HG03159 (cell line): ENCODE measurements around the gene SYNJ2.

Experiments
- ATAC-seq: cut with Tn5 transposase; IDR thresholded peaks from one replicate; pipeline ENCODE4 v1.9.1; 2021; ENCODE audit warnings: mild to moderate bottlenecking, moderate library complexity; ENCODE audit not compliant: unreplicated experiment

Gene SYNJ2

DNA sequence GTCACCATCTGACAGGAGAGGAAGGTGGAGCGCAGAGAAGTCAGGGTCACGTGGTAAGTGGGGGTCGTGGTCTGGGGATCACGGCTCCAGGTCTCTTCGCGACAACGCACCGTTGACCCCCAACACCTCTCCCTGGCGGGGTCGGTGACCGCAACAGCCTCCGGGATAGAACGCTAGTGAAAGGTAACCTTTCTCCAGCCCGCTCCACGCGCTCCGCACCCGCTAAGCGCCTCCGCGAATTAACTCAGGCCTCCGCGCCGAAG lies 600 bp upstream of the SYNJ2 start:
- no peak for ATAC-seq

DNA sequence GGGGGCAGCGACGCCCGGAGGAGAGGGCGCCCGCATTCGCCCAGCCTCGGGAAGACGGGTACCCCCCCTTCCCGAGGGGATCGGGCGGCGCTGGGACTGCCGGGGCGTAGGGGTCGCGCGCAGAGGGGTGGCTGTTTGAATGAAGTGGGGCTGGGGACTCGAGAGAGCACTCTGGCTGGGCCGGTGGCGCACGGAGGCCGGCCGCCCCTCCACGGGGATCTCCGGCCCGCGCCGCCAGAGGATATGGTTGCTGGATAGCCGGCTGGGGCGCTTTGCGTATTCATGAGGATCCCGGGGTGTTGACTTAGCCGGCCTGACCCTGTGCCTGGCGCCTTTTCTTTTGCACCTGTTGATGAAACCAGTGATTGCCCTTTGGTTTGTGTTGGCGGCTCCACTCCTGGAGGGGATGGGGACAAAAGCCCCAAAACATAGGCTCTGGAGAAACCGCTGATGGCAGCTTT lies 469 bp downstream of the SYNJ2 start:
- ATAC-seq = no peak

DNA sequence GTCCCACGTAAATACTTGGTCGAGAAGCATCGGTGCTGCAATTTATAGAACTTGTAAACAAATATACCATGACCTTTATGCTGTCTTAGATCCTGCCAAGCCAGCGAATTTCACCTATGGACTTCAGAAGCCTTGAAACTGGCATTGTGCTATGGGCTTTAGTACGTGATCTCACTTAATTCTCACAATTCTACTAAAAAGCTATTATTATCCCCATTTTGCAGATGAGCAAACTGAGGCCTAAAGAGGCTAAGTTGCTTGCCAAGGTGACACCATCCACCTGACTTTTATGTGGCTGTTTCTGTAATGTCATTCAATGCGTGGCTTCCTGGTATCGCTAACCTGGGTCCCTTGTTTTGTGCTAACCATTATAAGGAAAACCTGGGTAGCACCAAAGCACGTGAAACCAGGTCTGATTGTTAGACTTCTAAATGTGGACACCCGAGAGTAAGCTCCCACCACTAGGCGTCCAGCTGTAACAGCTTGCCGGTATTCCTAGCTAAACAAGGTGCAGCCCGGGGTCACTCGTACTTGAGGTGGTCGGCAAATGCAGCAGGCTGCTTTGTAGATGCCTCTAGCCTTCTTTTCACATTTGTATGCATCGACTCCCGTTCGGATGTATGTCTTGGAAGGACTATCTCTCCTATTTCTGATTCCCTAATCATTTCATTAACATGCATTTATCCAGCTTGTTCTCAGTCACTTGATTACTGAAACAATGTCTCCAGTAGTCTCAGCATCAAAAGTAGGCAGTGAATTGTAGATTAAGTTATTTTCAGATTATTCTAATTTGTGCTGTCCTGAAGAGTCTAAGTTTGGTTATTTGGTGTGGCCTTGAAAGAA lies 1.1 kb downstream of the SYNJ2 start:
- no peak for ATAC-seq

DNA sequence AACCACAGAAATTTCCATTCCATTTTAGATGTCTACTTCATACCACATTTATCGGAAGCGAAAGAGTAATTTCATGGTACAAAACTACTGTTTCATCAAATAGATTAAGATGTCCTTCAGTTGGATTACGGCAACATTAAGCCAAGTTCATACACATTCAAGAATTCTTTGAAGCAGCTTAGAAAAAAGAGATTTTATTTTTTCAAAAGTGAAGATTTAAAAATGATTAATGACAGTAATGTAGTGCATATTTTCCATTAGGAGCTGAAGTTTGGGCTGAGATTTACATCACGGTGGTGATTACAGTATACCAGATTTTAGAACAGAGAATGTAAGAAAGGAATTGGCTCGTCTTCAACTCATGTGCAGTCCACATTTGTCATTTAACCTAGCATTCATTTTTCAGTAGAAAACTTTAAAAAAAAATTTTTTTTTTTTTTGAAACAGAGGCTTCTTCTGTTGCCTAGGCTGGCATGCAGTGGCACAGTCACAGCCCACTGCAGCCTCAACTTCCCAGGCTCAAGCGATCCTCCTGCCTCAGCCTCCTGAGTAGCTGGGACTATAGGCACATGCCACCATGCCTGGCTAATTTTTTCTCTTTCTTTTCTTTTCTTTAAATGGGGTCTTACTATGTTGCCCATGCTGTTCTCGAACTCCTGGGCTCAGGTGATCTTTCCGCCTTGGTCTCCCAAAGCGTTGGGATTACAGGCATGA lies 1.9 kb downstream of the SYNJ2 start:
- ATAC-seq = no peak

DNA sequence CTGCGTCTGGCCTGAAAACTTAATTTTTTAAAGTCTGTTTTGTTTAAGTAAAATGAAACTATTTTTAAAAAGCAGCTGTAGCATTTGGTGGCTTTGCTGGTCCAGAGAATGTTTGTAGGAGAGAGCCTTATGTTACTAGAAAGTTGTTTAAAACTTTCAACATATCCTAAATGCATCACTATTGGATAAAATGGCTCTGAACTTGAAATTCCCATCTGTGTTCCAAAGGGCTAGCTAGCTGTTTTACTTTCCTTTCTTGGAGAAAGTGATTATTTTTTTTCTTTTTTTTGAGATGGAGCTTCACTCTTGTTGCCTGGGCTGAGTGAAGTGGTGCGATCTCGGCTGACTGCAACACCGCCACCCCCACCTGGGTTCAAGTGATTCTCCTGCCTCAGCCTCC lies 2.5 kb downstream of the SYNJ2 start:
- ATAC-seq = no peak

DNA sequence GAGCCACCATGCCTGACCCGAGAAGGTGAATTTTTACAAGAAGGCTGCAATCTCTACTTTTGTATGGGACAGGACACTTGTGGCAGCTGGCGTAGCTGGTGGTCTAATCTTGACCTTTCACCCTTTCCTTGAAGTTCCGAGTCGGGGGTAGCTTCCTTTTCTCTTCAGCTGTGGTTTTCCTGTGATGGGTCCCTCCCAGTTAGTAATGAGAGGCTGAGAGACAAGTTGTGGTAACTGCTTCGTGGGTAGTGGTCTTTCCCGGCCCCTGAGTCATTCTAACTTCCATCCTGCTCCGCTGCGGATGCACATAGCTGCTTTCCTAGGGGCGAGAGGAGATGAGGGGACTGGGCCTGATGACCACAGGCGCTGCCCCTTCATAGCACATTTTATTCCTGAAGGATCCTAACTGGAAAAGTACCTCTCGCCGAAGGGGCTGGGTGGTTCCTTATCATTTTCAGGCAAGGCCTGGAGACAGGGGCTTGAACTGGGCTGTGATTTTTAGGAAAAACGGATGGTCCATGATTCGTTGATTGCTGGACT lies 3.1 kb downstream of the SYNJ2 start:
- no peak for ATAC-seq

DNA sequence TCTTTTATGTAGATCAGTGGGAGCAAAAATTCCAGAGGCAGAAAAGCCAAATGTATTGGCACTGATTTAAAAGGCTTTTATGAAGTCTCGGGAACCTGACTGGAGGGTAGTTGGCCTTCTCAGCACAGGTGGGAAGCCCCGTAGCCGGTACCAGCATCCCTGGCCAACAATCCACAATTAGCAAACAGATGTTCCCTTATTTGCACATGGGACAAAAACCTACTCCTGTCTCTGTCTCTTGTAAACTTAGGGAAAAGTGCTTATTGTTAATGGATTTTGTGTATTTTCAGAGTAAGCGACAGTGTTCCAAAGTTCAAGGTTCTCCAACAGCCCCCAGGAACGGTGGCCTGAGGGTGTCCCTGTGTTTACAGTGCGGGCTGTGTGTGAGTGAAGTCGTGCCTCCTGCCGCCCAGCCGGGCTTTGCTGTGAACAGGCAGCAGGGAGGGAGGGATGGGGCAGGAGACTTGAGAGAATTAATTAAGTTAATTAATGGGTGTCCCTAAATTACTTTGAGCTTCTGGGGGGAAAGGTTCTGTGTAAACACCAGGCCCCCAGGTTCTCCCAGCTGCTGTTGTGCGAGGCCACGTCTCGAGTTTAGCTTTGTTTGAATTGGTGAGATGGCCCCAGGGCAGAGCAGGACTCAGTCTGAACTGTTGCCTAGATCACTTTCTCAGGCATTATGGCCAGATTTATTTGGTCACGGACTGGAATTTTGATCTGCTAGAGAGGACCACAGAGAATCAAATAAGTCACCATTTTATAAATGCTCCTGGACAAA lies 3.9 kb downstream of the SYNJ2 start:
- ATAC-seq = no peak

DNA sequence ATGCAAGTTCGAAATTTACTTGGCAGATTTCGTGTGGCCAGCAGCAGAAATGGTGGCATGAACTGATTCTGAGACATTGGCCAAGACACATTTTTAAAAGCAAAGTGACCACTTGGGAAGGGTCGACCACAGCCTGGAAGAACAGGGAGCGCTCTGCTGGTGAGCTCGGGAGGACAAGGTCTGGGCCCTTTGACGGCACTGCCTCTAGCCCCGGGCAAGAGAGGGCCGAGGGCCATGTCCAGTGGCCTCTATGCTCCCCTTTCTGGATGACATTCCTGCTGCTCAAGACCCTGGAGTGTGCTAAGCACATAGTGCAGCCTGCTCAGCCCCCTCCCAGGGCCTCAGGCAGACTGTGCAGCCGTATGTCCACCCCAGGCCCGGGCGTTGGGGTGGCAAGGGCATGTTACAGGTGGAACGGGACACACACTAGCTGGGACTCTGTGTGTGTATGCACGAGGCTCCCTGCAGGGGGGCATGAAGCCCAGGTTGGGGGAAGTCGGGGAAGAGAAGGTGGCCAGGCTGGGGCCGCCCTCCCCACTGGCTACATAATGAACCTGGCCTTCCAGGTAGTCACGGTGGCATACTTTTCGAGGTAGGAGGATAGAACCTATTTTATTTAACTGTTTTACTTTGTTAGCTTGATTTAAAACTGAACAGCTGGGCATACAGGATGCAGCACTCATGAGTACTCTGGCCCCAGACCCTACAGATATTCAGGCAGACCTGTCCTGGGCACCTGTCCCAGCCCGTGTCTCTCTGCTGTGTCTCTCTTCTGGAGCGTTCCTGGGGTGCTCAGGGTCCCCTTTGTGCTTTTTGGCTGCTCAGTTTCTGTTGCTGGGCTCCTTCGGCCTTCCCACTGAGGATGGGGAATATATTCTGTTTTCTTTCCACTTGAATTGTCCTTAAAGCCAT lies 6.4 kb downstream of the SYNJ2 start:
- ATAC-seq = no peak

DNA sequence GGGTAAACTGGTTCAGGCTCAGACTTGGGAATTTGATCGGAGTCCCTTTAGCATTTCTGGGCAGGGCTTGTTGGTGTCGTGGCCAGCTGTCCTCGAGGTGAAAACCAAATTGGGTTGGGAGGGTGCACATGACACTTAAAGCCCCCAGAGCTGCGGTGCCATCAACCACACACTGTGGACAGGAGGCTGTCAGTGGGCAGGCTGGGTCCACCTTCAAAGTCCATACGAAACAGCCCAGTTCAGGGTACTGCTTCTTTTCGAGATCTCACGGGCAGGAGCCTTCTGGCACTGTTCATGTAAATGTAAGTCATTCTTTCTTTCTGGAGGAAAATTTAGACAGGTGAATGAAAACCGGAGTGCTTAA lies 7.0 kb downstream of the SYNJ2 start:
- no peak for ATAC-seq

DNA sequence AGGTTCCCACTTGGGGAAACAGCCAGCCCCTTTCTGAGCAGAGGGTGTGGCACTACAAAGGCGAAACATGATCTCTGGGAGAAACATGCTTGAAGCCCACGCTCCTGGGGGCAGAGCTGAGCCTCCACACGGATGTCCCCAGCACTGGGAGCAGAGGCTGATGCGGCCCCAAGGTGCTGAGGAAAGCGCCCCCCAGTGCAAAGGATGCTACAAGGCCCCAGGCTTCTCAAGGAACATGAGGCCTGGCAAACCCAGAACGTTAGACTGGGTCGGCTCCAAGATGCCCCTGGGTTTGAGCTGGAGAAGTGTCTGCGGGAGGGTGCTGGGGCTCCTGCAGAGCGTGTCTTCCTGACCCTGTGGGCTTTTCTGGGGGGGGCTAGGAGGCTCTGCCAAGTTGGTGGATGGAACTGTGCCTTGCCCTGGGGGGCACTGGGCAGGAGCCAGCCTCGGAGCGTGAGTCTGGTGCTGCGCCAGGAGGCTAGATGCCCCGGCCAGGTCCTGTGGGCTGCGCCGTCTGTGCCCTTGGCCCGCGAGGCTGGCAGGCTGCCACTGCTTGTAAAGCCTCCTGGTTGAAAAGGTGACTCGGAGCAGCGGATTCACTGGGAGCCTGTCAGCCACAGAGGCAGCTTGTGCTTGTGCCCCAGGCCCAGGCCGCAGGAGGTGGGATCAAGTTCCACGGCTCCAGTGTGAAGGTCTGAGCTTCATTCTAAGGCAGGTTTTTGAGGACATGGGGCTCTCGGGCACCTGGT lies 8.1 kb downstream of the SYNJ2 start:
- ATAC-seq = no peak

DNA sequence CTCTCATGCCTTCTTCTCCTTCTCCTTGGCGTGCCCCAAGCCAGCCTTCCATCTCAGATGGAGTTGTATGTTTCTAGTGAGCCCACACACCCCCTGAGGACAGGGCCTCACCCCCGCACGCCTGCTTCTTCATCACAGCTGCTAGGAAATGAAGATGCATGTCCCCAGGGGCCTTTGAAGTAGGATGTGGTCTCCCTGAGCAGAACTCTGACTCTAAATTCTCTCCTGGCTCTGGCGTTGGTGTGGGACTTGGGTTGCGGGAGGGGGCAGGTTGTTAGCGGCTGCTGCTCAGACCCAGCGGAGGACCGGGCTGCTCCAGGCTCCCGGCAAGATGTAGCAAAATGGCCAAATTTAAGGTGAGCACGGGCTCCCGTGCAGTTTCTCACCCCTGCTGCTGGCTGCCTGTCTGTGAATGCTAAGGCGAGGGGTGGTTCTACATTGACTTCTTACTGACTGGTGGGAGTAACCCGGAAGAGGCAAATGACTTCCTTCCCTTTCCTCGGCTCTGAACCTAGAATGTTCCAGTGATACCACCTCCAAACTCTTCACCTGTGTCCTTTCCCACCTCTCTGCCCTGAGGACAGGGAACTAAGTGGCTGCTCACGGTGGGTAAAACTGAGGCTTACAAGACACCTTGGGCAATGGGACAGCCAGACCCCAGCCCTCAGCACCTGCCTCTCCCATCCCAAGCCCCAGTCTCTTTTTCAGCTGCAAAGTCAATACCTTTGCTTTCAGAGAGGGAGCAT lies 8.8 kb downstream of the SYNJ2 start:
- ATAC-seq = peak; percentile 38

DNA sequence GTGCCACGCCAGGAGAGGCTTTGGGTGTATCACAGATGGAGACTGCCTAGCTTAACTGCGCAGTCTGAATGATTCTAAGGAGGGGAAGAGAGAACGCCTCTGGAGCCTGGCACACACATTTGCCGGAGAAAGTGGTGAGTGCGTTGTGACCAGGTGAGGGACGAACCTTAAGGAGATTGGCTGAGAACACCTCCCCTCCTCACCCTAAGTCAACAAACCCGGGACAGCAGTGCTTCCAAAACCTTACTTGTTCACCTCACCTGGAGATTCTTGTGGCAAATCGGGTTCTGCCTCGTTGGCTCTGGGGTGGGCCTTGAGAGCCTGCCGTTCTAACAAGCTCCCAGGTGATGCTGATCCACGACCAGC lies 9.4 kb downstream of the SYNJ2 start:
- ATAC-seq = no peak

DNA sequence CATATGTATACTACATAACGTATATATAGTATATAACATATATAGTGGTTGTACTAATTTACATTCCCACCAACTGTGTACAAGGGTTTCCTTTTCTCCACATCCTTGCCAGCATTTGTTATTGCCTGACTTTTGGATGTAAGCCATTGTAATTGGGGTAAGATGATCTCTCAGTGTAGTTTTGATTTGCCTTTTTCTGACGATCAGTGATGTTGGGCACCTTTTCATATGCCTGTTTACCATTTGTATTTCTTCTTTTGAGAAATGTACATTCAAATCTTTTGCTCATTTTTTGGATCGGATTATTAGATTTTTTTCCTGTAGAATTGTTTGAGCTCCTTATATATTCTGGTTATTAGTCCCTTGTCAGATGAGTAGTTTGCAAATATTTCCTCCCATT lies 11.4 kb downstream of the SYNJ2 start:
- ATAC-seq = no peak

DNA sequence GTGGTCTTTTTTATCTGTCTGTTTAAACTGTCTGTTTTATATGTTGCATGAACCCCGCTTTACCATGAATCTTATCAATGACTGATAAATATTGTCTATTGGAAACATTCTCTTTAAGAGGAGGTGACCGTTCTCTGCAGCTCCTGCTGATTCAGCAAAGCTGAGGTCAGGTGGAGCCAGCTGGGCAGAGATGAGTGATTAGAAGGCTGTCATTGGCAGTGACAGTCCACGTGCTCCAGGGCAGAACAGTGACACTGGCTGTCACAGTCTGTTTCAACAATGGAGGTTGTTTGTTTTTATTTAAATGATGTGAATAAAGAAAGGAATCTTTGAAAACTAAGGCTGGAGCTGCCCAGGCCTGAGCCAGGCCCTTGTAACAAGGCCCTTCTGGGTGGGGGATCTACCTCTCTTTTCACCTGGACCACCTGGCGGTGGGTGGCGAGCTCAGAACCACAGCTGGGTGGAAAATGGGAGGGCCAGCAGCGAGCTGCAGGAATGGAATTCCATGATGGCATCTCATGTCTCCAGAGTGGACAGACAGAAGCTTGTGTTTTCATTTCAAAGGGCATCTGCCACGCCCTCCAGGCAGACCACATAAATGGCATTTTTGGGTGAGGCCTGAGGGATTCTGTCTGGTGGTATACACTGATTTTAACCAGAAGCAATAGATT lies 12.6 kb downstream of the SYNJ2 start:
- ATAC-seq = no peak

DNA sequence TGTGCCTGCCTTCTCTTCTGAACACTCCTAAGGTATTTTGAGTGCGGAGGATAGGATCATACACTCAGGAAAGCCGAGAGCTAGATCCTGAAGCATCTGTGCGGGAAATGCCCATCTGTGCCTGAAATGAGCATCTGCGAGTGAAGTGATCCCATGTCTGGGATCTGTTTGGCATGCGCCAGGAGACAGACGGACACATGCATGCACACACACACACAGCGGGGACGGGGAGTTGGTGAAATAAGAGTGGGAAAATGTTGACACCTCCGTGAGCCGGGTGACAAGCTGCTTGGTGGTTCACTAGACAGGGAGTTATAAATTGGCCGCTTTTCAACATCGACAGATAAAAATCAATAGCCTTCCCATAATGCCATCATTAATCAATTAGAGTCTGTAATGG lies 13.8 kb downstream of the SYNJ2 start:
- no peak for ATAC-seq

DNA sequence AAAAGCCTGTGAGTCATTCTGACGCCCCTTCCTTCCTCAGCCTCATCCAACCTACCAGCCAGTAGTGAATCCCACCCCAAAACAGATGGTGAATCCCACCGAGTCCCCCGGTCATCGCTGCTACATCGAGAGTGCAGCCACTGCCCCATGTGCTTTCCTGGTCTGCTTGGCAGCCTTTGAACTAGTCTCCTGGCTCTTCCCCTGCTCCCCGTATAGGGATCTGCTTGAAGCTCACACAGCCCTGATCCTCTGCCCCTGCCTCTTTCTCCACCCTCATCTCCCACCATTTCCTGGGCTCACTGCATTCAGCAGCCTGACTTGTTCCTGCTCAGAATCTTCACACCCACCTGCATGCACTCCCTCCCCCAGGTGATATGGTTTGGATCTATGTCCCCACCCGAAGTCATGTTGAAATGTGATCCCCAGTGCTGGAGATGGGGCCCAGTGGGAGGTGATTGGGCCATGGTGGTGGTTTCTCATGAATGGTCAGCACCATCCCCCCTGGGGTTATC lies 14.6 kb downstream of the SYNJ2 start:
- no peak for ATAC-seq

DNA sequence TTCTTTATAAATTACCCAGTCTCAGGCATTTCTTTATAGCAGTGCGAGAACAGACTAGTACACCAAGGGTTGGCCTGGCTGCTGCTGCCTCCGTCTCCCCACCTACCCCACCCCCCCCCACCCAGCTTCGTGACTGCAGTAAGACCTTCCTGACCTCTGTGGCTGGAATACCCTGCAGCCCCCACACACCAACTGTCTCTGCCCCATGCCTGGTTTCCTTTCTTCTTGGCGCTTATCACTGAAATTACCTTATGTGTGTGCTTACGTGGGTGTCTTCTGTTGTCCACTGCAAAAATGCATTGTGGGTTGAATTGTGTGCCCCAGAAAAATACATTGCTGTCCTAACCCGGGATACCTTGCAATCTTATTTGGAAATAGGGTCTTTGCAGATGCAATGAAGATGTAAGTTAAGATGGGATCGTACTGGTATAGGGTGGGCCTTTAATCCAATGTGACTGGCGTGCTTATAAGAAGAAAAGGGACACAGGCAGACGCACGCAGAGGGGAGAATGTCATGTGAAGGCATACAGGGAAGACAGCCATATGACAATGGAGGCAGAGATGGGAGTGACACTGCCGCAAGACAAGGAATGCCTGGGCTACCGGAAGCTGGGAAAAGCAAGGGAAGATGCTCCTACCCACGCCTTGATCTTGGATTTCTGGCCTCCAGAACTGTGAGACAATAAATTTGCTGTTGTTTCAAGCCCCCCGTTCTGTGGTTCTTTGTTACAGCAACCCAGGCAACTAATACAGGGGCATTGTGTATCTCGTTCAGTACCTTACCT lies 15.4 kb downstream of the SYNJ2 start:
- no peak for ATAC-seq
